Bone marrow (tissue), 2 donors: Measurements from ENCODE around the gene TMEM187.

Source experiments
- DNase-seq, 2 donors: peaks; one replicate each; lab custom pipeline; 2025; lab: John Stamatoyannopoulos, UW

TMEM187 gene

DNA sequence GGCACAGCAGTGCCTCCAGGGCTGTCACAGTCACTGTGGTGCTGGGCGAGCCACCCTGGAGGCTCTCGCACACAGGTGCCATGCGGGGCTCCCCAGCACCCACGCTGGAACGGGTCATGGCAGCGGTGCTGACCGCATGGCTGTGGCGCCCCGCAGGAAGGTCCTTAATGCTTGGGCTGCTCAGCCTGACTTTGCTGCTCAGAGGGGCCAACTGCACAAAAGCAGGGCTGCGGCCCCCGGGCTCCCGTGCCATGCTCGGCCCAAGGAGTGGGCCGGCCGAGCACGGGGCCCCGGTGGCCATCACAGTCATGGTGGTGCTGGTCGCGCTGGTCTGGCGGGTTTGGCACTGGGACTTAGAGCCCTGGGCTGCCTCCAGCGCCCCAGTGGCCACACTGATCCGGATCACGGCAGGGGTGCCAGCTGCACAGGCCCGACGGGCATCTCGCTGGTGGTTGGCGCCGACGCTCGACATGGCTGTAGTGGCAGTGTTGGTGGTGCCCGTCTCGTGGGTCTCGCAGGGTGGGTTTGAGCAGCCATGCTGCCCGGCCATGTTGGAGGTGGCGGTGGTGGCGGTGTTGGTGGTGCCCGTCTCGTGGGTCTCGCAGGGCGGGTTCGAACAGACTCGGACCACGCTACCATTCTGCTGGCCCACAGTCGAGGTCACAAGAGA is 17.9 kb upstream of the TMEM187 start:
- no peak for DNase-seq

- no peak for DNase-seq
These were observed 17.3 kb upstream of the TMEM187 start for GRCh38 chrX:153955228-153955732.

GRCh38 chrX:153956044-153956907 is 16.3 kb upstream of the TMEM187 start:
- DNase-seq, result no peak

GRCh38 chrX:153957224-153957623 is 15.3 kb upstream of the TMEM187 start:
- no peak for DNase-seq

DNA sequence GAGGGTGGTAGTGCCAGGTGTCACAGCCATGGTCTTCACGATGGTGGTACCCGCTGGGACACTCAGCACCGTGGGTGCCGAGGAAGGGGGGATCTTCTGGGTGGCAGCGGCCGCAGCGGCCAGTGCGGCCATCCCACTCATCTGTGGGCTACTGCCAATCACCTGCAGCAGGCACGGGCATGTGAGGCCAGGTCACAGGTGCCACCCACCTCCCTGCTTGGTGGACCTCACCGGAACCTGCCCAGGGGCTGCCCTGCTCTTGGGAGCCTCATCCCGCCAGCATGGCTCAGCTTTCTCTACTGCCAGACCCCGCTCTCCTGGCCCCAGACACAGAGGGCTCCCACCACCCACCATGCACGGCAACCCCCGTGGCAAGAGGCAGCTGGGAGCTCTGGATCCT is 13.9 kb upstream of the TMEM187 start:
- DNase-seq, result no peak

GRCh38 chrX:153959649-153960048 is 12.9 kb upstream of the TMEM187 start:
- no peak for DNase-seq

GRCh38 chrX:153960077-153960476 is 12.5 kb upstream of the TMEM187 start:
- DNase-seq, result no peak

DNA sequence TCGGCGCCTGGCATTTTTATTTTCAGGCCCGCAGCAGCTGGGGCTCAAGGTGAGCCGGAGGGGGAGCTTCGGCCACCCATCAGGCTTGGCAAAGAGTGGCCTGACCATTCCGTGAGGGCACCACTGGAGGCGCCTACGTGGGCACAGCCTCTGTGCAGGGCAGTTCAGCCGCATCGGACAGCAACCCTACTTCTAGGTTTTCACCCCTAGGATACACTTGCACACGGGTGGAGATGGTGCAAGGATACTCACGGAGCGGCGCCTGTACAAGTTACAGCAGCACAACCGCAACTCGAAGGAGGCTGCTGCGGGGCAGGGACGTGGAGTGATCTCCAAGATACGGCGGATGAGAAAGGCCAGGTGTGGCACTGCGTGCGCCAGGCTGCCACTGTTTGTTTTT is 11.8 kb upstream of the TMEM187 start:
- no peak for DNase-seq

DNA sequence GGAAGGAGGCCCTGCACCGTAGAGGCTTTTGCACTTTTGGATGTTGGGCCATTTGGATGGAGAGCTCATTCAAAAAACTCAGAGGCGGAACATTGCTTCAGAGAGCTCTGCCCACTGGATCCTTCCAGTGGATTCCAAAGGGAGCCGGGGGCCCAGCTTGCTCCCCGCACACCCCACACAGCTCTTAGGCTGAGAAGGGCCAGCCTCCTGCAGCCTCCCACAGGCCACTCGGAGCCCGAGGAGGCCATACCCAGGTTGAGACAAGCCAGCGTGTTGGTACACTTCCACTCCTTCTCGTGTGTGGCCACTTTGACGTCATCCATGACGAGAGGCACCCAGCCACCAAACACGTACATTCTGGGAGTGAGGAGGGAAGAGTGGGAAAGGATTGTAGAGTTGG is 11.3 kb upstream of the TMEM187 start:
- no peak for DNase-seq

DNA sequence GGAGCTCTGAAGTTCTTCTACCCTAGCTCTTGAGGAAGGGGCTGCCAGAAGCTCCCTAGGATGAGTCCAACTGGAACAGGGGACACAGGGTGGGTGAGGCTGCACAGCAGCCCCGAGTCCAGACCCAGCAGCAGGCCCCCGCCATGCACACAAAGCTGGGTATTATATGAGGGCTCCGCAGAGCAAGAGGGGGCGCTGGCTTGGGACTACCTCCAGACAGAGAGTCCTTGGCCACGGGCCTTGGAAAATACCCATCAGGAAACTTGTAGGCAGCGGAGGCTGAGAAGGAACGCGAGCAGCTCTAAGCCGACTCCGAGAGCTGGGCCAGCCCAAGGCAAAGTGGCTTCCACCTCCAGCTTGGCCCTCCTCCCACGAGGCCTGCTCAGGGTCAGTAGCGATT is 9.0 kb upstream of the TMEM187 start:
- no peak for DNase-seq

GRCh38 chrX:153964105-153964504 is 8.4 kb upstream of the TMEM187 start:
- DNase-seq, result no peak

DNA sequence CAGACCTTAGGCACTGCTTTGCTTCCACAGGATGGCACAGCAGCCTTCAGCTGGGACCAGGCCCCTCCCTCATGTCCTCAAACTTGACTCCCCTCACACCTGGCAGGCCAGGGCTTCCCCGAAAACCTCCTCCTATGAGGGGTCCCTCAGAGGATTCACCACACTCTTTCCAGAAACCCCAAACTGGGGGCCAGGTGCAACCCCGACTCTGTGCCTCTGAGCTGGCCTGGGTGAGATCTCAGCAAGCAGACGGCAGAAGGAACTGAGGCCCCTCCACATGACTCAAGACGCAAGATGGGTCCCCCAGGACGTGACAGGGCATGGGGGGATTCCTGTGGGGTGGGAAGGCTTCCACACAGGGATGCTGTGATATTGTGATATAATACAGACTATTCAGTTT is 7.1 kb upstream of the TMEM187 start:
- no peak for DNase-seq

- no peak for DNase-seq
These were observed 6.3 kb upstream of the TMEM187 start for GRCh38 chrX:153966283-153966688.

GRCh38 chrX:153966841-153967535 is 5.6 kb upstream of the TMEM187 start:
- no peak for DNase-seq

DNA sequence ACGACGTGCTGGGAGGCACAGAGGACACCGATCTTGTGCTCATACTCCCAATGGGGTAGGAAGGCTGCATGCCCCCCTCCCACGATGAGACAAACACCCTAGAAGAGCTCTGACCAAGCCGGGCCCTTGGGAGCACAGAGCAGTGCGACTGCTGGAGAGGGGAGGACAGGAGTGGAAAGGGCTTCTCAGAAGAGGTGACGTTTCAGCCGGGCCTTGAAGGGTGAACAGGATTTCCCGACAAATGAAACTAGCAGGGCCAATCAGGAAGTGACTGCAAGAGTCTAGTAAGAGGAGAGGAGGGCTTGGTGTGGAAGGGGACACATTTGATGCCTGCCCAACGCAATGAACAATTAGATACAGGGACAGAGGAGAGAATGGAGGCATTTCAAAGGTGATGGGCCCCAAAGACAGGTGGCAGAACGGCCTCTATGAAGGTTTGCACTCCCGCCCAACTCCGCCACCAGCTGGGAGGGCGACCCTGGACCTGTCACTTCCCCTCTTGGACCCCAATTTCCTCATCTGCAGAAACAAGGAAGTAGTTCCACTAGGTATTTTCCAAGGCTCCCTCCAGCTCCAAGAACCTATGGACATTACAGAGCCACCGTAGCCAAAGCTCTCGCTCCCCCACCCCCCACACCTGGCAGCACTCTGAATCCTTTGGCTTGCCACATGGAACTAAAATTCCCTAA is 4.9 kb upstream of the TMEM187 start:
- no peak for DNase-seq

- no peak for DNase-seq
These were observed 4.3 kb upstream of the TMEM187 start for GRCh38 chrX:153968255-153968654.

DNA sequence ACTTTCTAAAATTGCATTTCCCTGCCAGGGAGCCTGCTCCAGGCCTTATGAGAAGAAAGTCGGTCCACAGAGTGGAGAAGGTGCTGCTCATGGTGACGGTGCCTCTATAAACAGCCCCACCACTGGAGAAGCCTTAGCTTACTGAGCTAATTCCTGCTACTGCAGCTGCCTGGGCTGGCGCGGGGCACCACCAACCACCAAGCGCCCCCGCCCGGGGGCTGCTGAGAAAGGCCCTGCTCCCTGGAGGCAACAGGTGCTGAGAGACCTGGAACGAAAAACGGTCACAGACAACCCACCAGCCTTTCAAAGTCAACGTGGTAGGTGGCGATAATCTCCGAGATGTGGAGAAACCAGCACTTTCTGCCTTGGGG is 3.8 kb upstream of the TMEM187 start:
- no peak for DNase-seq

DNA sequence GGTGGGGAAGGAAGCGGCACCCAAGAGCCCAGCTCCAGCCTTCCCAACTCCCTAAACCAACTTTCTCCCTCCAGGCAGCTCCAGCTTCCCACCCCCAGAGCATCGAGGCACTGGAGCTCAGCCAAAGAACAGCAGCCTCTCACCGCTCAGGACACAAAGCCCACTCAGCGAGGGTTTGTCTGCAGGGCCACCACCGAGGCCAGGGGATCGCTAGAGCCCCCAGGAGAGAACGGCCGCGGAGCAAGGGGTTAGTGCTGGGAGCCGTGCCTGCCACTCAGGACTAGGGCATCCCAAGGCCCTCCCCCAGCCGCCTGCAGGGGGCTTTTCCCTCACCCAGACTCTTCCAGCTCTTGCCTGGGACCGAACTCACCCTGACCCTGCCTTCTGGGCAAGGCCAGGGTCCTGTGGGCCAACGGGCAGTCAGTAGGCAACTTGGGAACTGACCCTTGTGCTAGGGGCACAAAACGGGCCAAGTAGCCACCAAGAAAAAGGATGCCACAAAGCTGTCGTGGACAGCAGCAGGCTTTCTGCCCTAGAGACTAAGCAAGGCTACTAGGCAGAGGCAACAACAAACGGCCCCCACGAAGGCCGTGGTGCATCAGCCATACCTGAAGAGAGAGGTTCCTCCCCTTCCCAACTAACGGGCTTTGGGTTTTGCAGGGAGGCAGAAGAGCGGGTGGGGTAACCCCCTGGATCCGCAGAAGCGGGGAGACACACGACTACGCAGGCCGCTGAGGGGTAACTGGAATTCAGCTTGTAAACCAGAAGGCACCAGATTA is 3.2 kb upstream of the TMEM187 start:
- DNase-seq, result no peak

- DNase-seq, result peak in 1 of 2 donors; percentile 2
These were observed 2.6 kb upstream of the TMEM187 start for GRCh38 chrX:153969904-153970356.

DNA sequence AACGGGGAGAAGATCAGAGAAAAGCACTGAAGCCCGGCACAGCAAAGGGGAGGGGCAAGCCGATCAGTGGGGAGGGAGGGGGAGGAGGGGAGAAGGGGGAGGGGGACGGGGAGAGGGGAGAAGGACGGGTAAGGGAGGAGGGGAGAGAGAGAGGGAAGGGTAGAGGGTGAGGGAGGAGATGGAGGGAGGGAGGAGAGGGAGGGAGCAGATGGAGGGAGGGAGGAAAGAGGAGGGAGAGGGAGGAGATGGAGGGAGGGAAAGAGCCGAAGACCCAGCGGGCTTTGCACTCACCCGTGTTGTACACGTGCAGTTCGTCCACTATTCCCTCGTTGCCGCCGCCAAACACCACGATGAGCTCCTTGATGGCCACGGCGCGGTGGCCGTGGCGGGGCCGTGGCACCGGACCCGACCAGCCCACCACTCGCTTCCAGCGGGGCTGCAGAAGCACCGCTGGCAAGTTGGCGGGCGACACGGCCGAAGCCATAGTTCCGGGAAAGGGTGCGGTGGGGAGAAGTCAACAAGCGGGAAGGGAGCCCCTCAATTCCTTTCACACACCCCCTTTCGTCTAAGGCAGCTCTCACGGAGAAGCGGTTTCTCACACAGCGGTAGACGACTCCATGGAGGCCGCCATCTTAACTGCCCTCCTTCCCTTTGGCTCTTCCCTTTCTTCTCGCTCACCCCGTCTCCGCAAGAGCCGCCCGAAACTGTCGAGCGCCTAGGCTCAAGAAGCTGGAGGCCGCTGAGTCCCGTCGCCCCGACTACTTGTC is 2.0 kb upstream of the TMEM187 start:
- DNase-seq, result peak in 1 of 2 donors; percentile 18

- peak; percentile 40 to 68 for DNase-seq
These were observed 1.5 kb upstream of the TMEM187 start for GRCh38 chrX:153971124-153971449.
